Type B pancreatic cell (in vitro differentiated cells): ENCODE data around the gene PRPF6. TPM values are rescaled to one million over a fixed set of nuclear protein-coding genes. Genes with fewer than 3 reads are reported as not detected.
A peak's percentile ranks its signal among the peaks of the same experiment; 100 is the strongest.

Experiments
- DNase-seq: peaks from one replicate; pipeline ENCODE4 v3.0.0; 2021; ENCODE audit warnings: mixed read lengths; ENCODE audit not compliant: unreplicated experiment; ENCODE audit errors: extremely low spot score
- H3K27ac Mint-ChIP-seq: 2 replicates; pipeline ENCODE4 v1.8.0; 2021; ENCODE audit warnings: mild to moderate bottlenecking, mixed read lengths
- H3K27me3 Mint-ChIP-seq: 2 replicates; pipeline ENCODE4 v1.8.0; 2021; ENCODE audit warnings: mixed read lengths
- H3K36me3 Mint-ChIP-seq: 2 replicates; pipeline ENCODE4 v1.8.0; 2021; ENCODE audit warnings: mixed read lengths
- H3K4me1 Mint-ChIP-seq: one replicate; pipeline ENCODE4 v1.8.0; 2021; ENCODE audit warnings: mixed read lengths; ENCODE audit not compliant: unreplicated experiment
- H3K4me3 Mint-ChIP-seq: 2 replicates; pipeline ENCODE4 v1.8.0; 2021; ENCODE audit warnings: mild to moderate bottlenecking, mixed read lengths
- H3K9me3 Mint-ChIP-seq: 2 replicates; pipeline ENCODE4 v1.8.0; 2021; ENCODE audit warnings: mixed read lengths
- total RNA-seq: library from RNA; stranded (reverse); gene quantifications from 2 replicates; pipeline ENCODE4 v1.2.1, GENCODE V29; 2021; ENCODE audit warnings: low replicate concordance
- TF ChIP-seq, protein P1 (sequence below): fragments of 200-600 bp; sonication (generic); conservative IDR thresholded peaks from 2 replicates; pipeline ENCODE4 v1.5.0; 2021; ENCODE audit warnings: antibody characterized with exemption, mild to moderate bottlenecking

PRPF6 gene
- total RNA-seq, 1 donor from 2014 or later: 67.9 TPM

GRCh38 chr20:63941282-63942081, 39.5 kb upstream of the PRPF6 start:
- DNase-seq: no peak
- TF ChIP-seq, protein P1, sequence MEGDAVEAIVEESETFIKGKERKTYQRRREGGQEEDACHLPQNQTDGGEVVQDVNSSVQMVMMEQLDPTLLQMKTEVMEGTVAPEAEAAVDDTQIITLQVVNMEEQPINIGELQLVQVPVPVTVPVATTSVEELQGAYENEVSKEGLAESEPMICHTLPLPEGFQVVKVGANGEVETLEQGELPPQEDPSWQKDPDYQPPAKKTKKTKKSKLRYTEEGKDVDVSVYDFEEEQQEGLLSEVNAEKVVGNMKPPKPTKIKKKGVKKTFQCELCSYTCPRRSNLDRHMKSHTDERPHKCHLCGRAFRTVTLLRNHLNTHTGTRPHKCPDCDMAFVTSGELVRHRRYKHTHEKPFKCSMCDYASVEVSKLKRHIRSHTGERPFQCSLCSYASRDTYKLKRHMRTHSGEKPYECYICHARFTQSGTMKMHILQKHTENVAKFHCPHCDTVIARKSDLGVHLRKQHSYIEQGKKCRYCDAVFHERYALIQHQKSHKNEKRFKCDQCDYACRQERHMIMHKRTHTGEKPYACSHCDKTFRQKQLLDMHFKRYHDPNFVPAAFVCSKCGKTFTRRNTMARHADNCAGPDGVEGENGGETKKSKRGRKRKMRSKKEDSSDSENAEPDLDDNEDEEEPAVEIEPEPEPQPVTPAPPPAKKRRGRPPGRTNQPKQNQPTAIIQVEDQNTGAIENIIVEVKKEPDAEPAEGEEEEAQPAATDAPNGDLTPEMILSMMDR: no peak
- Mint-ChIP-seq H3K9me3 (no peaks in the 10 kb centered on the region), H3K27me3 (no peaks in the 10 kb centered on the region), H3K36me3 (peaks cover 5% of the 10 kb centered on the region), H3K27ac (no peak overlapping the region), H3K4me3 (no peak overlapping the region), H3K4me1 (no peaks in the 10 kb centered on the region)

DNA sequence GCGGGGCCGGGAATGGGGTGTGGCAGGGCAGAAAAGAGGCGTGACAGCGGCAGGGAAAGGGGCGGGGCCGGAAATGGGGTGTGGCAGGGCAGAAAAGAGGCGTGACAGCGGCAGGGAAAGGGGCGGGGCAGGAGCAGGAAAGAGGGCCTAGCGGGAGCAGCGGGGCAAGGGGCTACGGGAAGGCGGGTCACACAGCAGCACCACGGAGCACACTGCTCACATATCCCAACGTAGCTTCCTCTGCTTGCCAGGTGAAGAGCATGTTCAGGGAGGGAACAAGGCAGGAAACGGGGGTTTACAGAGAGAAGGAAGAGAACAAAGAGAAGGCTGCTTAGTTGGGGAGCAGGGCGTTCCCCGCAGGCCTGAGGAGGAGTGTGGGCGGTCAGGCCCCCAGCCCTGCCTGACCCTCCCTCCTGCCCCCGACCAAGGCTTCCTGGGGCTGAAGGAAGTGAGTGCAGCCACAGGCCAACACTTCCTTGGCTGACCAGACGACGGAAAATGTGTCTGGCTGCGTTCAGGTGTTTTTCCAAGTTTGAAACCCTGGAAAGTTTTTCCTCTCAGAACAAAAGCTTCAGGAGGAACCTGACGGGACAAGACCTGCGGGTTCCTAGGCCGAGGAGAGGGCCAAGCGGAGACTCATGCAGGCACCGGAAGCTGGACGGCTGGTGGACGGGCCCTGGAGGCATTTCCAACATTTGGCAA, 38.5 kb upstream of the PRPF6 start:
- Mint-ChIP-seq H3K4me1 (no peaks in the 10 kb centered on the region), H3K27ac (peak overlapping the region; percentile 69), H3K36me3 (peaks cover 5% of the 10 kb centered on the region), H3K27me3 (no peaks in the 10 kb centered on the region), H3K9me3 (no peaks in the 10 kb centered on the region), H3K4me3 (peak overlapping the region; percentile 44)
- TF ChIP-seq, protein P1: no peak
- no peak for DNase-seq

DNA sequence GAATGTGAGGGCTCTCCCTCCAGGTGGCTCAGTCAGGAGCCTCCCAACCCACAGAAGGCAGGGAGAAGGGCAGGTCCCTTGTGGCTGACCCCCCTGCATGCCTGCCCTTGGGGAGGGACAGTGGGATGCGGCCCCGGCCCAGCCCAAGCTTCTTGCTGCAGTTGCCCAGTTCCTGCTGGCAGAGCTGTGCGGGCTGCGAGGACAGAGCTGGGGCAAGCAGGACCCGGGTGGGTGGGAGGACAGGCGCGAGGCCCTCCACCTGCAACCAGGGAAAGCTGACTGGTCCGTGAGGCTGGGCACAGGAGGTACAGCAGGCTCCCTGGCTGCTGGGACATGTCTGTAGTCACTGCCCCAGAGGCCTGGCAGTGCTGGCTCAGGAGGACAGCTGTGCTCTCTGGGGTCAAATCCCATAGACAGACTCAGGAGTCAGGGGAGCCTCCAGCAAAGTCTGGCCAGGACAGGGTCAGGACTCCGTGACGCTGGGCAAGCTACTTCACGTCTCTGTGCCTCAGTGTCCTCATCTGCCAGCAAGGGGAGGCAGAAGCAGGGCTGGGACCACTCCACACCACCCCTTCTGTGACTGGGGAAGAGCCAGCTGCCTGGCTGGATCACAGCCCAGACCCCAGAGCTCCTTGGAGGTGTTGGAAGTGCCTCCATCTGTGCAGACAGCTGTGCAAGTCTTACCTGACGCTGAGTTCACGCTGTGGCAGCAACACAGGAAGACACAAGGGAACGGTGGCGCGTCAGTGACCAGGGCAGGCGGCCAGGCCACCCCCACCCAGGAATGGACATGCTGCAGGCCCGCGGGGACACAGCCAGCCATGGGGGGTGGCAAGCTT, 37.7 kb upstream of the PRPF6 start:
- Mint-ChIP-seq H3K27ac (peak overlapping the region; percentile 39), H3K27me3 (no peaks in the 10 kb centered on the region), H3K9me3 (no peaks in the 10 kb centered on the region), H3K4me1 (no peaks in the 10 kb centered on the region), H3K4me3 (no peak overlapping the region), H3K36me3 (no peaks in the 10 kb centered on the region)
- DNase-seq: no peak
- TF ChIP-seq, protein P1: no peak

- no peak for DNase-seq
- TF ChIP-seq, protein P1: no peak
Observed at GRCh38 chr20:63943808-63944077, 37.2 kb upstream of the PRPF6 start.

DNA sequence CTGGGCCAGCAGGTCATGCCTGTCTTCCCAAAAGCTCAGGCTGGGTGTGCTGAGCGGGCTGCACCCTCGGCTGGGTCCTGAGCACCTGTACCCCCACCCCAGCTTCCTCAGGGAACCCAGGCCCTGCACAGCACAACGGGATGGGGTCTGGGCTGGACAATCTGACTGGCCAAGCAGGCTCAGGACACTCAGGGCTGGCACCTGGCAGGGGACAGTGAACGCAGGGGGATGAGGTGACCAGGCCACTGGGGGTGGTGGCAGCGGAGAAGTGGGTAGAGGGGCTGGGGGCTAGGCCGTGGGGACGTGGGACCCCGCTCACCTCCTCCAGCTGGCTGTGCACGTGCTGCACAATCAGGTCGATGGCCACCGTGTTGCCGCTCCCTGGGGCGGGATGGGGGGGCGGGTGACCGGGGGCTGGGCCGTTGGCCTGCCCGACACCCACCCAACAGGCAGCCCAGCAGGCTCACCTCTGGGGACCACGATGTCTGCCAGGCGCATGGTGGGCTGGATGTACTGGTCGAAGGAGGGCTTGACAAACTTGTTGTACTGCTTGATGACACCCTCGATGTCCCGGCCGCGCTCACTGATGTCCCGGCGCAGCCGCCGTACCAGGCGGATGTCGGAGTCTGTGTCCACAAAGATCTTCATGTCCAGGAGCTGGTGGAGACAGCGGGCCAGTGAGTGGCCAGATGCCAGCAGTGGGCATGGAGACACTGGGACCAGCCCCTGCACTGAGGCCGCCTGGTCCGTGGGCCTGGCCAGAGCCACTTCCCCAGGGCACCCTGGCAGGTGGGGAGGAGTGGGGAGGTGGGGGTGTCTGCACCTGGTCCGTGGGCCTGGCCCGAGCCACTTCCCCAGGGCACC, 36.6 kb upstream of the PRPF6 start:
- Mint-ChIP-seq H3K36me3 (no peaks in the 10 kb centered on the region), H3K9me3 (no peaks in the 10 kb centered on the region), H3K27me3 (no peaks in the 10 kb centered on the region), H3K4me1 (peaks cover 8% of the 10 kb centered on the region), H3K4me3 (no peak overlapping the region), H3K27ac (no peak overlapping the region)
- DNase-seq: no peak
- TF ChIP-seq, protein P1: no peak

More at GRCh38 chr20:63943808-63944077, 37.2 kb upstream of the PRPF6 start:
- Mint-ChIP-seq H3K9me3 (no peaks in the 10 kb centered on the region), H3K27me3 (no peaks in the 10 kb centered on the region), H3K36me3 (no peaks in the 10 kb centered on the region), H3K27ac (no peak overlapping the region), H3K4me1 (peaks cover 2% of the 10 kb centered on the region), H3K4me3 (no peak overlapping the region)
